ENCODE measurements around the gene OR2T1.

OR2T1 gene

GRCh38 chr1:248373761-248374160 lies 29.1 kb upstream of the OR2T1 start:
- H3K36me3 ChIP-seq, result no peaks in the 10 kb centered on the region
- DNase-seq, result no peak
- H3K9me3 ChIP-seq, result no peaks in the 10 kb centered on the region
- no peak overlapping the region for H3K27ac ChIP-seq
- H3K4me1 ChIP-seq, result no peaks in the 10 kb centered on the region
- no peaks in the 10 kb centered on the region for H3K27me3 ChIP-seq
- intact Hi-C loops (cut with DNase I; ENCODE audit: low total_unique reads), result no loop called here
- no peak overlapping the region for H3K4me3 ChIP-seq
- TF ChIP-seq CTCF (IDR thresholded peaks at IDR 0.05), result no peak

- intact Hi-C loops (cut with DNase I; ENCODE audit: low total_unique reads), result no loop called here
- H3K4me1 ChIP-seq, result no peaks in the 10 kb centered on the region
- TF ChIP-seq CTCF (IDR thresholded peaks at IDR 0.05), result no peak
- DNase-seq, result no peak
- H3K36me3 ChIP-seq, result no peaks in the 10 kb centered on the region
- no peak within 1 kb of the TSS for H3K27ac ChIP-seq
- H3K4me3 ChIP-seq, result no peak within 1 kb of the TSS
- H3K27me3 ChIP-seq, result no peaks in the 10 kb centered on the region
- H3K9me3 ChIP-seq, result no peaks in the 10 kb centered on the region
Measured at GRCh38 chr1:248375446-248375845, 27.4 kb upstream of the OR2T1 start, which contains the start of gene OR2T6. TSS of gene OR2T6 (plus strand) at chr1:248375746. CDS start at chr1:248387609, 11,863 bp downstream.

- H3K4me1 ChIP-seq, result no peaks in the 10 kb centered on the region
- H3K27me3 ChIP-seq, result no peaks in the 10 kb centered on the region
- no peak overlapping the region for H3K27ac ChIP-seq
- no peaks in the 10 kb centered on the region for H3K36me3 ChIP-seq
- no peak for DNase-seq
- H3K9me3 ChIP-seq, result no peaks in the 10 kb centered on the region
- intact Hi-C loops (cut with DNase I; ENCODE audit: low total_unique reads), result no loop called here
- H3K4me3 ChIP-seq, result no peak overlapping the region
- no peak for TF ChIP-seq CTCF (IDR thresholded peaks at IDR 0.05)
Measured at GRCh38 chr1:248376916-248377315, 25.9 kb upstream of the OR2T1 start.

- no peak for DNase-seq
- H3K4me3 ChIP-seq, result no peak overlapping the region
- H3K4me1 ChIP-seq, result no peaks in the 10 kb centered on the region
- TF ChIP-seq CTCF (IDR thresholded peaks at IDR 0.05), result no peak
- no peak overlapping the region for H3K27ac ChIP-seq
- intact Hi-C loops (cut with DNase I; ENCODE audit: low total_unique reads), result no loop called here
- no peaks in the 10 kb centered on the region for H3K27me3 ChIP-seq
- no peaks in the 10 kb centered on the region for H3K9me3 ChIP-seq
- no peaks in the 10 kb centered on the region for H3K36me3 ChIP-seq
Measured at GRCh38 chr1:248380854-248381253, 22.0 kb upstream of the OR2T1 start.

- Histone ChIP-seq H3K4me1 (no peaks in the 10 kb centered on the region), H3K27ac (no peak overlapping the region), H3K9me3 (no peaks in the 10 kb centered on the region), H3K36me3 (no peaks in the 10 kb centered on the region), H3K27me3 (no peaks in the 10 kb centered on the region), H3K4me3 (no peak overlapping the region)
- no peak for DNase-seq
- no peak for TF ChIP-seq CTCF (IDR thresholded peaks at IDR 0.05)
- intact Hi-C loops (cut with DNase I; ENCODE audit: low total_unique reads), result no loop called here
Measured at GRCh38 chr1:248388426-248388825, 14.4 kb upstream of the OR2T1 start.

- no peak overlapping the region for H3K4me3 ChIP-seq
- H3K4me1 ChIP-seq, result no peaks in the 10 kb centered on the region
- no peak overlapping the region for H3K27ac ChIP-seq
- DNase-seq, result no peak
- no peaks in the 10 kb centered on the region for H3K27me3 ChIP-seq
- no peak for TF ChIP-seq CTCF (IDR thresholded peaks at IDR 0.05)
- H3K36me3 ChIP-seq, result no peaks in the 10 kb centered on the region
- H3K9me3 ChIP-seq, result no peaks in the 10 kb centered on the region
- intact Hi-C loops (cut with DNase I; ENCODE audit: low total_unique reads), result no loop called here
Measured at GRCh38 chr1:248393050-248393449, 9.8 kb upstream of the OR2T1 start.
